MM.1S (cell line): ENCODE measurements around the gene STRA6.

Experiments
- DNase-seq: peaks from one replicate; pipeline ENCODE4 v3.0.0-alpha.2; 2015
- H2AFZ ChIP-seq: fragments of 300-600 bp; sonication (generic); 2 replicates; pipeline ENCODE4 v1.6.0; 2016; ENCODE audit warnings: antibody characterized with exemption, low read length
- H3F3A ChIP-seq: fragments of 300-600 bp; sonication (generic); 2 replicates; pipeline ENCODE4 v1.6.1; 2016; ENCODE audit warnings: mild to moderate bottlenecking, antibody characterized with exemption, low read length, moderate library complexity, mixed read lengths; ENCODE audit not compliant: insufficient read depth
- H3K27ac ChIP-seq: fragments of 300-600 bp; sonication (generic); 2 replicates; pipeline ENCODE4 v1.5.1; 2016; ENCODE audit warnings: mild to moderate bottlenecking, low read length
- H3K27me3 ChIP-seq: fragments of 300-600 bp; sonication (generic); replicated peaks from 2 replicates; pipeline ENCODE4 v1.6.0; 2016; ENCODE audit warnings: low read length; ENCODE audit not compliant: insufficient read depth
- H3K36me3 ChIP-seq: fragments of 300-600 bp; sonication (generic); replicated peaks from 2 replicates; pipeline ENCODE4 v1.6.1; 2016; ENCODE audit warnings: mild to moderate bottlenecking, low read length, mixed read lengths; ENCODE audit not compliant: insufficient read depth
- H3K4me1 ChIP-seq: fragments of 300-600 bp; sonication (generic); 2 replicates; pipeline ENCODE4 v1.6.1; 2016; ENCODE audit warnings: low read length, mixed read lengths
- H3K4me2 ChIP-seq: fragments of 300-600 bp; sonication (generic); 2 replicates; pipeline ENCODE4 v1.6.0; 2016; ENCODE audit warnings: low read depth, low read length
- H3K4me3 ChIP-seq: fragments of 300-600 bp; sonication (generic); 2 replicates; pipeline ENCODE4 v1.5.1; 2016; ENCODE audit warnings: low read length, mixed read lengths
- H3K79me2 ChIP-seq: fragments of 300-600 bp; sonication (generic); 2 replicates; pipeline ENCODE4 v1.6.1; 2016; ENCODE audit warnings: mixed run types, low read length, mixed read lengths
- H3K9ac ChIP-seq: fragments of 300-600 bp; sonication (generic); 2 replicates; pipeline ENCODE4 v1.6.1; 2016; ENCODE audit warnings: low read length, mixed read lengths
- H3K9me2 ChIP-seq: fragments of 300-600 bp; sonication (generic); replicated peaks from 2 replicates; pipeline ENCODE4 v1.6.1; 2016; ENCODE audit warnings: mild to moderate bottlenecking, low read length, mixed read lengths; ENCODE audit not compliant: insufficient read depth
- H3K9me3 ChIP-seq: fragments of 300-600 bp; sonication (generic); replicated peaks from 2 replicates; pipeline ENCODE4 v1.6.1; 2016; ENCODE audit warnings: mild to moderate bottlenecking, low read length, mixed read lengths; ENCODE audit not compliant: insufficient read depth
- H4K20me1 ChIP-seq: fragments of 300-600 bp; sonication (generic); 2 replicates; pipeline ENCODE4 v1.6.1; 2016; ENCODE audit warnings: mild to moderate bottlenecking, low read length, moderate library complexity, mixed read lengths; ENCODE audit not compliant: insufficient read depth
- CTCF ChIP-seq: fragments of 300-600 bp; sonication (generic); IDR thresholded peaks from 2 replicates; pipeline ENCODE4 v1.5.1; 2016; ENCODE audit warnings: antibody characterized with exemption, low read length, mixed read lengths
- EZH2 ChIP-seq: fragments of 300-600 bp; sonication (generic); optimal IDR thresholded peaks from 2 replicates; pipeline ENCODE3; 2017; ENCODE audit warnings: low read depth, mild to moderate bottlenecking, antibody characterized with exemption, low read length, mixed read lengths
- EZH2phosphoT487 ChIP-seq: fragments of 300-600 bp; sonication (generic); IDR thresholded peaks from 2 replicates; pipeline ENCODE4 v1.6.1; 2018; ENCODE audit warnings: antibody characterized with exemption, low read length

The STRA6 gene

GRCh38 chr15:74179983-74180880 lies 22.4 kb downstream of the STRA6 start:
- no peak overlapping the region for H3K4me3 ChIP-seq
- H2AFZ ChIP-seq: no peak overlapping the region
- no peaks in the 10 kb centered on the region for H3K9me2 ChIP-seq
- no peak overlapping the region for H3K4me2 ChIP-seq
- H3K27ac ChIP-seq: no peak overlapping the region
- no peaks in the 10 kb centered on the region for H3K36me3 ChIP-seq
- no peaks in the 10 kb centered on the region for H3K4me1 ChIP-seq
- no peak overlapping the region for H3K9ac ChIP-seq
- H3K27me3 ChIP-seq: peaks cover 86% of the 10 kb centered on the region
- no peaks in the 10 kb centered on the region for H3F3A ChIP-seq
- no peak for TF ChIP-seq CTCF
- no peak for TF ChIP-seq EZH2
- no peak for TF ChIP-seq EZH2phosphoT487
- H3K79me2 ChIP-seq: no peaks in the 10 kb centered on the region
- DNase-seq: no peak
- H4K20me1 ChIP-seq: no peaks in the 10 kb centered on the region
- no peaks in the 10 kb centered on the region for H3K9me3 ChIP-seq

- no peak for DNase-seq
- peaks cover 86% of the 10 kb centered on the region for H3K27me3 ChIP-seq
- no peak overlapping the region for H2AFZ ChIP-seq
- TF ChIP-seq EZH2phosphoT487 (no peak), CTCF (no peak), EZH2 (no peak)
- H3F3A ChIP-seq: no peaks in the 10 kb centered on the region
- H3K9ac ChIP-seq: no peak overlapping the region
- H3K79me2 ChIP-seq: no peaks in the 10 kb centered on the region
- H3K4me3 ChIP-seq: no peak overlapping the region
- no peaks in the 10 kb centered on the region for H3K9me3 ChIP-seq
- no peak overlapping the region for H3K27ac ChIP-seq
- no peak overlapping the region for H3K4me2 ChIP-seq
- no peaks in the 10 kb centered on the region for H4K20me1 ChIP-seq
- H3K9me2 ChIP-seq: no peaks in the 10 kb centered on the region
- H3K4me1 ChIP-seq: no peaks in the 10 kb centered on the region
- H3K36me3 ChIP-seq: no peaks in the 10 kb centered on the region
Observed at GRCh38 chr15:74179101-74179841, 23.3 kb downstream of the STRA6 start.

GRCh38 chr15:74178326-74179100 lies 24.1 kb downstream of the STRA6 start:
- Histone ChIP-seq H3K4me3 (no peak overlapping the region), H3K36me3 (no peaks in the 10 kb centered on the region), H3K4me2 (no peak overlapping the region), H3K79me2 (no peaks in the 10 kb centered on the region), H3K4me1 (no peaks in the 10 kb centered on the region), H3K27ac (no peak overlapping the region), H3K9me3 (no peaks in the 10 kb centered on the region), H3K9me2 (no peaks in the 10 kb centered on the region), H3K9ac (no peak overlapping the region), H4K20me1 (no peaks in the 10 kb centered on the region), H3K27me3 (peaks cover 86% of the 10 kb centered on the region), H2AFZ (no peak overlapping the region), H3F3A (no peaks in the 10 kb centered on the region)
- no peak for TF ChIP-seq EZH2
- TF ChIP-seq EZH2phosphoT487: no peak
- TF ChIP-seq CTCF: no peak
- no peak for DNase-seq
